GM15510 (cell line): ENCODE data around the gene NDUFAB1.

Source experiments
- POLR2A ChIP-seq: IDR thresholded peaks from 3 replicates; pipeline ENCODE4 v1.6.1; 2011; ENCODE audit warnings: borderline replicate concordance; ENCODE audit not compliant: insufficient read length; ENCODE audit errors: extremely low read depth

NDUFAB1 gene

GRCh38 chr16:23595951-23596720 lies at the start of gene NDUFAB1:
Gene NDUFAB1, minus strand, starts transcription at chr16:23596316. Its CDS starts 26 bp downstream, at chr16:23596290.
- peak; percentile 79 for TF ChIP-seq POLR2A

- TF ChIP-seq POLR2A, result no peak
Measured at GRCh38 chr16:23642246-23642774, 46.2 kb upstream of the NDUFAB1 start.

GRCh38 chr16:23640931-23641765 lies 45.0 kb upstream of the NDUFAB1 start, which contains the start of the genes DCTN5 and PALB2:
Gene DCTN5, plus strand, starts transcription at chr16:23641466. Its CDS starts 77 bp downstream, at chr16:23641543.
Gene PALB2, minus strand, starts transcription at chr16:23641310. Its CDS starts 153 bp downstream, at chr16:23641157.
- peak; percentile 72 for TF ChIP-seq POLR2A

GRCh38 chr16:23640615-23640930 lies 44.5 kb upstream of the NDUFAB1 start:
- no peak for TF ChIP-seq POLR2A

- TF ChIP-seq POLR2A, result no peak
Measured at GRCh38 chr16:23635958-23636357, 39.8 kb upstream of the NDUFAB1 start.

GRCh38 chr16:23634461-23635036 lies 38.4 kb upstream of the NDUFAB1 start:
- no peak for TF ChIP-seq POLR2A

GRCh38 chr16:23629516-23629915 lies 33.4 kb upstream of the NDUFAB1 start:
- no peak for TF ChIP-seq POLR2A

- TF ChIP-seq POLR2A, result no peak
Measured at GRCh38 chr16:23624092-23624491, 28.0 kb upstream of the NDUFAB1 start.

- TF ChIP-seq POLR2A, result no peak
Measured at GRCh38 chr16:23615805-23616204, 19.7 kb upstream of the NDUFAB1 start.

- no peak for TF ChIP-seq POLR2A
Measured at GRCh38 chr16:23611936-23612335, 15.8 kb upstream of the NDUFAB1 start.

GRCh38 chr16:23609929-23610328 lies 13.8 kb upstream of the NDUFAB1 start:
- TF ChIP-seq POLR2A, result no peak

- TF ChIP-seq POLR2A, result no peak
Measured at GRCh38 chr16:23608194-23608593, 12.1 kb upstream of the NDUFAB1 start.

- TF ChIP-seq POLR2A, result no peak
Measured at GRCh38 chr16:23607726-23608125, 11.6 kb upstream of the NDUFAB1 start.

GRCh38 chr16:23597003-23597756 lies 1.1 kb upstream of the NDUFAB1 start:
- no peak for TF ChIP-seq POLR2A
